Measurements from ENCODE around the gene PDIA3.
A peak's percentile ranks its signal among the peaks of the same experiment; 100 is the strongest.
"Not testable (repeated sequence)": the region's sequence is repeated elsewhere in the genome, so short reads cannot be mapped to it uniquely, and the experiment has no call there.

PDIA3 gene

DNA sequence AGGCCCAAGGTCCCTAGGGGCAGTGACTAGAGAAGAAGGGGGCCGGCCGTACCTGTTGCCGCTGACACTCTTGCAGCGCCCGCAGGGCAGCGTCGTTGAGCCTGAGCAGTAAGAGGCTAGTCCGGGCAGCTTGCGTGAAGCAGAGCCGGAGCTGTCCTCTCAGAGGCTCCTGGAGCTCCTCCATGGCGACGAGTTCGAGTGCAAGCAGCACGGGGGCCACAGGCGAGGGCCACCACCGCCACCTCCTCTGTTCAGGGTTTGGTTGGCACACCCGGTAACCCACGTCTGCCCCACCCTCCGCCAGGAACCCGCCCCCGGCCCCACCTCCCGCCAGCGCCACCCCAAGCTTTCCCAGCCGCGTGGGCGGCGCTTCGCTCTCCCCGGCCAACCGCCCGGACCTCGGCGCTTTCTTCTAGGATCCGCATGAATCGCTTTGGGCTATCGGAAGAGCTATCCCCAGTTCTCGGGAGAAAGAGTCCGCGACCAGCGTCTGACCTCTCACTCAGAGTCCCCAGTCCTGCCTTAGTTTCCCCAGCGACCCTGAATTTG is 30.6 kb downstream of the PDIA3 start, which contains the start of gene ELL3:
ELL3 (minus strand) TSS at position 249 of the 549 bp plus-strand sequence; CDS start at position 184, 65 bp downstream.
- DNase-seq: peak; percentile 58 to 71

DNA sequence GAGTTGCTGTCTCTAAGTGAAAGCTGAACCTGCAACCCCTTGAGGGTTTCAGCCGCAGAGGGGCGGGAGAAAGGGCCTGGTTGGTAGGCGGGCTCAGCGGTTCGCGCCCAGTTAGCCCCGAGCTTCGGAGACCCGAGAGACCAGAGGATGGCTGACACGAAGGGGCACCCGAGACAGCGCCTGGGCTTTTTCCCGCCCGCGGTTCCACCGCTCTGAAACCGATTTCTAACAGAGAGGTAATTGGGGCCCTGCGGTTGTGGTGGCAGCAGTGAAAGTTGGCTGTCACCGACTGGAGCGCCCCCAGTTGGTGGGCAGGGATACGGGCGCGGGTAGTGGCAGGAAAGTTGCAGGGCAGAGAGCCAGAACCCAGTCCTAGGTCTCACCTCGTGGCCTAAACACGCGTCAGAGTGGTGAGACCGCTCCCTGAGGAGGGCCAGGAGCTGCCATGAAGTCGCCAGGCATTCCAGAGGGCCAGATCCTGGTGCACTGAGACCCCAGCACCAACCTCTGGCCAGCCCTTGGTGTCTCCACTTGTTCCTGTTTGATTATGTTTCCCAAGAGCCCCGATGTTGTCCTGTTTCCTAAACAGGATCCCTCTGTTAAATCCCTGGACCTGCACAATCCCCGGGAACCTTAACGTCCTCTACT is 31.2 kb downstream of the PDIA3 start:
- DNase-seq: peak; percentile 58 to 71

DNA sequence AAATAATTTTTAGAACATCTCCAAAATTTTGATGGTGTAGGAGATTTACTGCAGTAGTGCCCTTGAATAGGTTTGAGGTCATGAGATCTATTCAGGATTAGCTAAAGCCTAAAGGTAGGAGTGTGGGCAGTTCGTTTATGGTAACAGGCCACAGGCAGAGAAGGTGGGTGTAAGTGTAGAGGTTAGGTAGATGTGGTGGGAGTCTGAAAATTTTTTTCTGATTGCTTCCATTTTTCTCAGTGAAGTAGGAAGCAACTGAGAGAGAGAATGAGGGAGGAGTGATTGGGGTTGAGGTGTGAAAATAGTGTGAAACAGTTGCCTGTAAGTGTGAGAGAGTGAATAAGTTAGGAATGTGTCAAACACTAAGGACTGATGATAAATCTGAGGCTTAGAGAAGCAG is 32.8 kb downstream of the PDIA3 start:
- no peak for DNase-seq

DNA sequence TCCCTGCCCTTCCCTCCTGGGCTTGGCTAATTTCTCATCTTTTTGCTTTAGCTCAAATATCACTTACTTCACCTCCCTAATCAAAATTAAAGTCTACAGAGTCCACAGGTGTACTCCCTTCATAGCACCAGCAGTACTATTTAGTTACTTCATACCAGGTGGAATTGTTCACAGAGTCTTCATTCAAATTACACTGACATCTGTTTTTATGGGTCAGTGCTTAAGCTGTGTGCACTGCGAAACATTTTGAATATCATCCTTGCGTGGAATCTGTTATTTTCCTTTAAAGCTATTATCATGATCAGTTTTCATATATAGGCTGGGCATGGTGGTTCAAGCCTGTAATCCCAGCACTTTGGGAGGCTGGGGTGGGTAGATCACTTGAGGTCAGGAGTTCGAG is 43.2 kb downstream of the PDIA3 start:
- no peak for DNase-seq

DNA sequence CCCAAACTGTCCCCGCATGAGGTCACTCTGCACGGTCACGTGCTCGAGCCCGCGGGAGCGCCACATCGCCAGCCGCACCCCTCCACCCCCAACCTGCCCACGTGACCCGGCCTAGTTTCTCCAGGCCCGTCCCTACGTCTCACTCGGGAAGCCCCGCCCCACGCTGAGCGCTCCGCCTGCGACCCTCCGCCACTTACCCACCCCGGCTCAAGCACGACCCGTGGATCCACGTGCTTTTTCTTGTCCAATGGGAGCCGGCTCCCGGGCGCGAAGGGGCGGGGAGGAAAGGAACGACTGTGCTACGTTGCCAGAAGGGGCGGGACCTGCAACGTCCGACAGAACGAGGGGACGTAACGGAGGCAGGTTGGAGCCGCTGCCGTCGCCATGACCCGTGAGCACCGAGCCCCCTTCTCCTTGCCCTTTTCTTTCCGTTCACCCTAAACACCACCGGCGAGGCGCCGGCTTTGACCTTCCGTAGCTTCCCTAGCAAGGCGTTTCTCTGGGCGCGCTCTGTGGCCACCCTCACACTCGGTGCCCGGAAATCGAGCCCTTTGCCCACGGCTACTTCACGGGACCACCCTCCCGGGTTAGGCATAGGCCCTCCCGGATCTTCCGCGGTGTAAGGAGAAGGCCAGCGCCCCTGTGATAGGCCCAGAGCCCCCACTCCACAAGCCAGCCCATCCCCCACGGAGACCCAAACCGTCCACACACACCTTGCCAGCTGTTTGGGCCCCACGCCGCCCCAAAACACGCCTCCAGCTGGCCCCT is 45.9 kb downstream of the PDIA3 start, which contains the start of gene SERF2:
SERF2 (plus strand) TSS at position 328 of the 768 bp plus-strand sequence; CDS start at position 385, 57 bp downstream.
- DNase-seq: peak; percentile 93 to 95

DNA sequence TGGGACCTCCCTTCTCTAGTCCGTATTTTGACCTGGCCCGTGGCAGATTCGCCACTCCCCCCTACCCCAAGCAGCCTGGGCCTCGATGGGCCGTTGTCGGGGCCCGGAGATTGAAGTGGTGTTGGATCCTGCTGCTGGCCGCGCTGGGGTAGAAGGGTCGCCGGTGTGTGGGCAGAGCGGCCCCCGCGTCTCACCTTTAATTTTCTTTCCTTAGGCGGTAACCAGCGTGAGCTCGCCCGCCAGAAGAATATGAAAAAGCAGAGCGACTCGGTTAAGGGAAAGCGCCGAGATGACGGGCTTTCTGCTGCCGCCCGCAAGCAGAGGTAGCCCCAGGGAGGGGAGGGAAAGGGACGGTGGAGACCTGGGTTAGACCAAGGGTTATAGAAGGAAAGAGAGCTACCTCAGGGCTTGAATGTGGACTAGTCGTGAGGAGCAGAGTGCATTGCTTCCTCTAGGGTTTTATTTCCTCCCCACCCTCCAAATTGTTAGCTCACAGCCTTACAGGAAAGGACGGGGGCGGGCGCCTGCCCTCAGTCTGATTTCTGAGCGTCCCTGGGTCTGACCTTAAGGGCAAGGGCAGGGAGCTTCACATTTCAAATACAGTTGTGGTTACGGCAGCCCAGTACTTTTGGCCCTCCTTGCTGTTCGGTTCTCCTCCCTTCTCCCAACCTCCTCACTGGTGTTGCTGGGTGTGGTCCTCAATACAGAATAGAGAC is 46.7 kb downstream of the PDIA3 start:
- no peak for DNase-seq

DNA sequence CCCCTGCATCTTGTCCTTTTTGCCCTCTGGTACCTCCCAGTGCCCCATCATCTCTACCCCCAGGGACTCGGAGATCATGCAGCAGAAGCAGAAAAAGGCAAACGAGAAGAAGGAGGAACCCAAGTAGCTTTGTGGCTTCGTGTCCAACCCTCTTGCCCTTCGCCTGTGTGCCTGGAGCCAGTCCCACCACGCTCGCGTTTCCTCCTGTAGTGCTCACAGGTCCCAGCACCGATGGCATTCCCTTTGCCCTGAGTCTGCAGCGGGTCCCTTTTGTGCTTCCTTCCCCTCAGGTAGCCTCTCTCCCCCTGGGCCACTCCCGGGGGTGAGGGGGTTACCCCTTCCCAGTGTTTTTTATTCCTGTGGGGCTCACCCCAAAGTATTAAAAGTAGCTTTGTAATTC is 47.4 kb downstream of the PDIA3 start:
- DNase-seq: no peak

DNA sequence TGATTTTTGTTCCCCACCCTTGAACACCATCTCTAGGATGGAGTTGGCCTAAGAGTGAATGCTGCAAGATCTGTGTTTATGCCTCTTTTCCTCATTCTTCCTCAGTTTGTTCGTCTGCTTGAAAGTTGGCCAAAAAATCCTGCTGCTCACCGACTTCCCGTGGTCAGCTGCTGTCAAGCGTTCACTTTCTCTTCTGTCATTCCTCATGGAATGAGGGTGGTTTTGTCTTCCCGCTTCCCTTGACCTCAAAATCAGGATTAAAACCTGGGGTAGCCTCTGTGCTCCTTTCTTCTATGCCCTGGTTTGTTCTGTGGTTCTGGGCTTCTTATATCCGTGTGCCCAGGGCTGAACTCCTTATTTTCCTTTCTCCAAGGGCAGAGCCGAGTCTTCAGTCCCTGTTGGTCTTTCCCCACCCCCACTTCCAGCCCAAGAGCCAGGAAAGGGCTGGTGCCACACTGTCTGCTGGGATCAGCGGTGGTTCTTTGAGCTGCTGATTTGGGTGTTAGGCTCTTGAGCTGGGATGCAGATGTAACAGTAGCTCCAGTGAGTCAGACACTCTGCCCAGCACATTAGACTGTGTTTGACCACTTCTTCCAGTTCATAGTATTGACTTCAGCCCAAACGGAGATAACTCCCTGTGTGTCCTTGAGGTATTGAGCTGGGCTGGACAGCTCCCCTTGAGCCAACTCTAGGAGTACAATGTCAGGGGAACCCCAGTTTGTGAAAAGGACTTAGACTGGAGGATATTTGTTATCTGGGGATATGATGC is 48.2 kb downstream of the PDIA3 start:
- DNase-seq: no peak

DNA sequence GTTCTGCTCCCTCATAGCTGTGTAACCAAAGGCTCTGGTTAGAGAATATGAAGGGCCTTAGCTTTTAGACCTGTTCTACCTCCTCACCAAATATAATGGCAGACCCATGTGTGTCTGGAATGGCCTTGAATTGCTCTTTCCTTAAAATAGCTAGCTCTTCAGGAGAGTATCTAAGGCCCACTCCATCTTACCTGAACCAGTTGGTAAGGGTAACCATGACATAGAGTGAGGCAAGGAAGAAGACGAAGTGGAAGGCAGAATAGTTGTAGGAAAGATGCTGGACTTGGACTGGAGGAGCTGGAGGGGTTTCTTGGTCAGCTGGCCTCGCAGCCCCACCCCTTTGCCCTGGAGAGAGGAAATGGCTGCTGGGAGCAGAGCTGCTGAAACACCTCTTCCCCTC is 49.0 kb downstream of the PDIA3 start:
- no peak for DNase-seq

DNA sequence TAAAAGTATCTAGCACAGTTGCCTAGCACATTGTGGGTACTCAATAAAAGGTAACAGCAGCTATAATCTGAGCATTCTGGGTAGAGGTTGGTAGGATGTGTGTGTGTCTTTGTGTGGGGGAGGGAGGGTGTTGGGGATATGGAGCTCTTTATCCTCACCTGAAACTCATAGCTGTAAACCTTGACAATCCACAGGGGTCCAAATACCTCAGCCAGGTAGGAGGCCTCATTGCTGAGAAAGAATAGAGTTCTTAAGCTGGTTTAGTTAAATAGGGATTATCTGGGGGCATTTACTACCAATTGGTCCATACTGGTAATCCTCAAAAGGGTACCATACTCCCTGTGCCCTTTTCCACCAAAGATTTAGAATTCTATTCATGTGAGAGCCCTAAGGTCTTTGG is 49.8 kb downstream of the PDIA3 start:
- DNase-seq: no peak

DNA sequence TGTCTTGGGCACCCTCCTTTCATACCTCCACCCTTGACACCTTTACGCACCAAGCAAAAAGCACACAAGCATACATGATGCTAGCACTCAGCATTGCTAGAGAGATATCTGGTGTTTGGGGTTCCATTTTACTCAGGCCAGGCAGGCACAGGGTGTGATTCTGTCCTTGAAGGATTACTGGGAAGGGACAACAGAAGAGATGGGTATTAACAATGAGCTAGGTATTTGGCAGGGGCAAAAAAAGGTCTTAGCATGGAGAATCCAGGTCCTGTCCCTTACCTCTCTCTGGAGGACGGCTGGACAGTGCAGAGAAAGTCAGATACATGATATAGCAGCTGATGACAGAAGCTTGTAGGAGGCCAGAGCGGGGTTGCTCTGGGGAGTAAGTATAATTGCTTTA is 50.3 kb downstream of the PDIA3 start:
- DNase-seq: no peak

DNA sequence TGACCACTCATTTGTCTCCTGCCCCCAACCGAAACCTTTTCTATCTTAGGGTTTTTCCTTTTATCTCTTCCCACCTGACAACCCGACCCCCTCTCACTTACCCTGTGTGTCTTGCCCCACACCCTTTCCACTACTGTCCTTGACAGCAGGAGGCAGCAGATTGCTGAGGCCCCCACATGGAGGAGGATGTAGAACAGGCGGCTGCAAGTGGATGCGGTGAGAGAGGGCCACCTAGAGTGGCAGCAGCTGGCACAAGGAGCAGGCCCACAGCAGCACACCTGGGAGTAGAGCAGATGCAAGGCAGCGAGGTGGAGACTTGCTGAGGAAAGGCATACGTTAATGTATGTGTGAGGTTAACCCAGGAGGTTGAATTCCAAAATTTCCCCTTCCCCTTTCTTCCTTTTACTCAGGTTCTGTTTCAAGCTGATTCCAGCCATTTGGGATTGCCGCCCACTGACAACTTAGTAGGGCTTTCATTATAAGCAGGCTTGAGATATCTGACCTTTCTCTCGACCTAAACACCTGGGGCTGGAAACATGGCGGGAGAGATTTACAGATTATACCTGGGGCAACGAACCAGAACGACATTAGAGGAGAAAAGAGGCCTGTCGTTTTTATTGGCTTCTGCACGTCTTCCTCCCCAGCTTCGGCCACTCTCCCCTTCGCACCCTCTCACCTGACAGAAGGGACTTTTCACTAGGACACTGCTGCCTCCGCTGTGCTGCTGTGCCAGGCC is 53.1 kb downstream of the PDIA3 start:
- DNase-seq: no peak

DNA sequence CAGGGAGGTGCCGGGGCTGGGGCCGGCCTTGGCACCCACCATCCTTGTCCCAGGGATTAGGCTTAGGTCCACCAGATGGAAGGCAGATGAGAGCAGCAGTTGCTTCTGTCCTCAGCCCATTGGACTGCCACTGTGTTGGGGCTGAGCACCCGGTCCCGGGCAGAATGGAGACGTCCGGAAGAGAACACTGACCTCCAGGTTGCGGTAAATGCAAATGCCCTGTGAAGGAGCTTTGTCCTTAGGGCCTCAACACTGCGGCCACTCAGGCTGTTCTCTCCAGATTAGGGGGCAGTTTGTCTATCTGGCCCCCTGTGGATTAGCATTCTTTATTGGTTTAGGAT is 53.7 kb downstream of the PDIA3 start, which contains the start of gene SERINC4:
SERINC4 (minus strand) TSS at position 276 of the 341 bp plus-strand sequence; CDS start at position 42, 234 bp downstream.
- DNase-seq: no peak

DNA sequence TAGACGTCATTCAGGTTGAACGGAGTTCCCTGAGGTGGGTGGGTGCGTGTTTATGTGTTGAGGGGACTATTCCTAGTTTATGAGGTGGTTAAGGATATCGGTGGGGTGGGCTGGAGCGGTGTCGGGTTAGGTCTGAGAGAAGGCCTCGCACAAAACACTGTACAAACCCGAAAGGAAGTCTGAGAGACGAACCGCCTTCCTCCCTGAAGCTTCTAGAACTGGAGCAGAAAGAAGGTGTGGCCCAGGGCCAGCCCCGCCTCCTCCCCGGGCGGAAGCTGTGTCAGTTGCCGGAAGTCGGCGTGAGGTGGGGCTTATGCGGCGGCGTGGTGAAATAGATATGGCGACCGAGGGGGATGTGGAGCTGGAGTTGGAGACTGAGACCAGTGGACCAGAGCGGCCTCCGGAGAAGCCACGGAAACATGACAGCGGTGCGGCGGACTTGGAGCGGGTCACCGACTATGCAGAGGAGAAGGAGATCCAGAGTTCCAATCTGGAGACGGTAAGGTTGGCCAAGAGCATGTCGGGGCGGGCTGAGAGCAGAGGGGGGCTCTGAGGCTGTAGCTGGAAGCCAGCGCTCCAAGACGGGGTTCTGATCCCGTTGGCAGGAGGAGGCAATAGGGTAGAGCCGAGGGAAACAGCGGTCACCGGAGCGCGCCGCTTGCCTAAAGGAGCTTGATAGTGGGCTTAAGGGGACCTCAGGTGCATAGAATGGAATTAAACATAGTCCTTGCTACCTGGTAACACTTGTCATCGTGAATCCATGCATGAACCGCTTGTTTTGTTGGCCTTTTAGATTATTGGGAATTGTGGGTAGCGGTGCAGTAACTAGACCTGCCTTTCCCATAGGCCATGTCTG is 54.3 kb downstream of the PDIA3 start, which contains the start of gene HYPK:
HYPK (plus strand) TSS at position 314 of the 856 bp plus-strand sequence; CDS start at position 338, 24 bp downstream.
- peak; percentile 47 to 57 for DNase-seq

DNA sequence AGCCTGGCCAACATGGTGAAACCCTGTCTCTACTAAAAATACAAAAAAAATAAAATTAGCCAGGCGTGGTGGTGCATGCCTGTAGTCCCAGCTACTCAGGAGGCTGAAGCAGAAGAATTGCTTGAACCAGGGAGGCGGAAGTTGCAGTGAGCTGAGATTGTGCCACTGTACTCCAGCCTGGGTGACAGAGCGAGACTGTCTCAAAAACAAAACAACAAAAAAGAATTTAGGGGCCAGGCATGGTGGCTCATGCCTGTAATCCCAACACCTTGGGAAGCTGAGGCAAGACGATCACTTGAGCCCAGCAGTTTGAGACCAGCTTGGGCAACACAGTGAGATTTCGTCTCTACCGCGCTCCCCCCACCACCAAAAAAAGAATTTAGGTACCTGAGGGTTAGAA is 56.4 kb downstream of the PDIA3 start:
- DNase-seq: not testable (repeated sequence)

DNA sequence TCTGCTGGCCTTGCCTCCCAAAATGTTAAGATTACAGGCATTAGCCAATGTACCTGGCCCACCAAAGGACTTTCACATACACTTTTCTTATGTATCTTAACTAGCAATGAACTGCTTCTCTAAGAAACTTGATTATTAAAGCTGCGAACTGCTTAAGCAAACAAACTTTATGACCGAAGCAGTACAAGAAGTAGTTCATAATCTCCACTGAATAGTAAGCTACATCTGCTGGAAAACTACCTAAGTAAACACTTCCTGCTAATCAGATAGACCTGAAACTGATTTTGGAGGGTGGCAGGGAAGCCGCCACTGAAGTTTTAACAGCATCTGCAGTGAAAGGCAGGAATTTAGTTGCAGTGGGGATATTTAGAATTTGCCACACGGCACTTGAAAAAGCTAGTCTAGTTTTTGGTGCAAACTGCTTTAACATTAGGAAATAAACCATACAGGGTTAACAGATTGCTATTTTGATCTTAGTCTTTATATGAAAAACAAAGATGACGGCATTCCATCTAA is 62.3 kb downstream of the PDIA3 start:
- no peak for DNase-seq

DNA sequence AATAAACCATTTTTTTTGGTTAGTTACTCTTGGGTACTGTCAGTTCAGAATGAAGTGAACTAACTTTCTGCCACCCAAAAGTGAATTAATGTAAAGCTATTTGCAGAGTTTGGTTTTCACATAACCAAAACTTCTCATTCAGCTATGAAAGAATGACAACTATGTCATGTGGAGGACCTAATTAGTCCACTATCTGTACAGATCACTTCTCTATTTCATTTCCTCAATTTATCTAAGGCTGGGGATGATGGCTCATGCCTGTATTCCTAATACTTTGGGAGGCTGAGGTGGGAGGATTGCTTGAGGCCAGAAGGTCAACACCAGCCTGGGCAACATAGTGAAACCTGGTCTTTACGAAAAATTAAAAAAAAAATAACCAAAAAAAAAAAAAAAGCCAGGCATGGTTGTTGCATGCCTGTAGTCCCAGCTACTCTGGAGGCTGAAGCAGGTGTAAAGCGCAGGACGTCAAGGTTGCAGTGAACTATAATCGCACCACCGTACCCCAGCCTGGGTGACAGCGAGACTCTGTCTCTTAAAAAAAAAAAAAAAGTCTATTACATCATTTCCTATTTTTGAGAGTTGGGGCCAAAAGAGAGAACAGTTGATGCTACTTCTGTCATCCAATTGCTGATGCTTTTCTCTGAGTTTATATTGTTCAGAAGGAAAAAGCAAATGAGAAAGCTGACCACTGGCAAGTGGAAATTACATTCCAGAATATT is 62.9 kb downstream of the PDIA3 start:
- DNase-seq: no peak

DNA sequence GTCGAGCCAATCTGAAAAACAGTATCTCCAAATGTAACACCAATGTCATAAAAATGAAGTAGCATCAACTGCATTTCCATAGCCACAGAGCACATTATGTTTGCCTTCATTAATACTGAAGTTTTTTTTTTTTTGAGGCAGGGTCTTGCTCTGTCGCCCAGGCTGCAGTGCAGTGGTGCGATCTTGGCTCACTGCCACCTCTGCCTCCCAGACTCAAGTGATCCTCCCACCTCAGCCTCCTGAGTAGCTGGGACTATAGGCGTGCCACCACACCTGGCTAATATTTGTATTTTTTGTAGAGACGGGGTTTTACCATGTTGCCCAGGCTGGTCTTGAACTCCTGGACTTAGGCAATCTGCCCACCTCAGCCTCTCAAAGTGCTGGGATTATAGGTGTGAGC is 68.8 kb downstream of the PDIA3 start:
- not testable (repeated sequence) for DNase-seq

DNA sequence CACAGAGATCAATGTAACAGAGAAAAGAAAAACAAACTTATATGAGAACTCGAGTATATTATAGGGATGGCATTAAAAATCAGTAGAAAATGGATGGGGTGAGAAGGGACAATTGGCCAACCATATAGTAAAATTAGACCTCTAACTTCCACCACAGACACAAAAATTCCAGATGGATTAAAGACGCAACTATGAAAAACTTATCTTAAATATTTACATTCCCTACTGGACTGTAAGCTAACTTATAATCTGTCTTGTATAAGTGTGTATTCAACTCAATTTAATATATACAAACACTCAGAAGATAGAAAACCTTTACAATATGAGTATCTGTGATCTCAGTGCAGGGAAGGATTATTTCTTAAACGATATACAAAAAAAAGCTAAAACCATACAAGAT is 75.3 kb downstream of the PDIA3 start:
- no peak for DNase-seq

Data from NCI-H1930 (cell line).